GM18508 (cell line): ENCODE results near the gene PCNP.
"Not testable (repeated sequence)": the region's sequence is repeated elsewhere in the genome, so short reads cannot be mapped to it uniquely, and the experiment has no call there.

ENCODE experiments used
- ATAC-seq: cut with Tn5 transposase; IDR thresholded peaks from one replicate; pipeline ENCODE4 v1.9.1; 2021; ENCODE audit warnings: moderate number of reproducible peaks; ENCODE audit not compliant: insufficient read depth, unreplicated experiment

The PCNP gene

GRCh38 chr3:101573449-101574387 lies at the start of gene PCNP:
TSS of gene PCNP (plus strand) at chr3:101574180. CDS start at chr3:101574216, 36 bp downstream.
- peak; percentile 81 for ATAC-seq

GRCh38 chr3:101527441-101527840 lies 46.5 kb upstream of the PCNP start:
- no peak for ATAC-seq

- ATAC-seq: no peak
These were observed 46.1 kb upstream of the PCNP start for GRCh38 chr3:101527906-101528305.

GRCh38 chr3:101529816-101530685 lies 43.9 kb upstream of the PCNP start:
- ATAC-seq: no peak

GRCh38 chr3:101530686-101531047 lies 43.3 kb upstream of the PCNP start:
- no peak for ATAC-seq

- no peak for ATAC-seq
These were observed 42.4 kb upstream of the PCNP start for GRCh38 chr3:101531473-101532086.

- no peak for ATAC-seq
These were observed 41.0 kb upstream of the PCNP start for GRCh38 chr3:101532783-101533602.

GRCh38 chr3:101533603-101533968 lies 40.4 kb upstream of the PCNP start:
- ATAC-seq: no peak

GRCh38 chr3:101535221-101535620 lies 38.8 kb upstream of the PCNP start:
- no peak for ATAC-seq

GRCh38 chr3:101536266-101536665 lies 37.7 kb upstream of the PCNP start:
- no peak for ATAC-seq

- not testable (repeated sequence) for ATAC-seq
These were observed 37.0 kb upstream of the PCNP start for GRCh38 chr3:101536955-101537354.

- ATAC-seq: no peak
These were observed 31.0 kb upstream of the PCNP start for GRCh38 chr3:101542957-101543356.

GRCh38 chr3:101544161-101544850 lies 29.7 kb upstream of the PCNP start:
- no peak for ATAC-seq

- ATAC-seq: no peak
These were observed 25.4 kb upstream of the PCNP start for GRCh38 chr3:101548527-101549105.

GRCh38 chr3:101549473-101549872 lies 24.5 kb upstream of the PCNP start:
- no peak for ATAC-seq

- ATAC-seq: not testable (repeated sequence)
These were observed 22.5 kb upstream of the PCNP start for GRCh38 chr3:101551359-101552081.

- not testable (repeated sequence) for ATAC-seq
These were observed 20.6 kb upstream of the PCNP start for GRCh38 chr3:101553381-101553780.

- ATAC-seq: no peak
These were observed 17.9 kb upstream of the PCNP start for GRCh38 chr3:101556064-101556463.
